ENCODE measurements around the gene DSCAML1. TPM values are rescaled to one million over a fixed set of nuclear protein-coding genes. Genes with fewer than 3 reads are reported as not detected.

DSCAML1 gene
- total RNA-seq, 1 donor from 2014 or later, result 0.95 TPM

- H3K9me3 ChIP-seq, result no peaks in the 10 kb centered on the region
- no peak overlapping the region for H3K4me3 ChIP-seq
- DNase-seq (no peak), ATAC-seq (no peak)
- no peaks in the 10 kb centered on the region for H3K36me3 ChIP-seq
- intact Hi-C loops (cut with DNase I), result no loop called here
- no peak overlapping the region for H3K27ac ChIP-seq
- TF ChIP-seq, protein P1, sequence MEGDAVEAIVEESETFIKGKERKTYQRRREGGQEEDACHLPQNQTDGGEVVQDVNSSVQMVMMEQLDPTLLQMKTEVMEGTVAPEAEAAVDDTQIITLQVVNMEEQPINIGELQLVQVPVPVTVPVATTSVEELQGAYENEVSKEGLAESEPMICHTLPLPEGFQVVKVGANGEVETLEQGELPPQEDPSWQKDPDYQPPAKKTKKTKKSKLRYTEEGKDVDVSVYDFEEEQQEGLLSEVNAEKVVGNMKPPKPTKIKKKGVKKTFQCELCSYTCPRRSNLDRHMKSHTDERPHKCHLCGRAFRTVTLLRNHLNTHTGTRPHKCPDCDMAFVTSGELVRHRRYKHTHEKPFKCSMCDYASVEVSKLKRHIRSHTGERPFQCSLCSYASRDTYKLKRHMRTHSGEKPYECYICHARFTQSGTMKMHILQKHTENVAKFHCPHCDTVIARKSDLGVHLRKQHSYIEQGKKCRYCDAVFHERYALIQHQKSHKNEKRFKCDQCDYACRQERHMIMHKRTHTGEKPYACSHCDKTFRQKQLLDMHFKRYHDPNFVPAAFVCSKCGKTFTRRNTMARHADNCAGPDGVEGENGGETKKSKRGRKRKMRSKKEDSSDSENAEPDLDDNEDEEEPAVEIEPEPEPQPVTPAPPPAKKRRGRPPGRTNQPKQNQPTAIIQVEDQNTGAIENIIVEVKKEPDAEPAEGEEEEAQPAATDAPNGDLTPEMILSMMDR (IDR thresholded peaks at IDR 0.05), result no peak
- no peaks in the 10 kb centered on the region for H3K4me1 ChIP-seq
- H3K27me3 ChIP-seq (ENCODE audit: low read depth), result peaks cover 2% of the 10 kb centered on the region
These were observed 155.8 kb downstream of the DSCAML1 start for GRCh38 chr11:117641008-117641915.

- H3K4me1 ChIP-seq, result no peaks in the 10 kb centered on the region
- no peak overlapping the region for H3K27ac ChIP-seq
- intact Hi-C loops (cut with DNase I), result no loop called here
- no peaks in the 10 kb centered on the region for H3K36me3 ChIP-seq
- no peaks in the 10 kb centered on the region for H3K9me3 ChIP-seq
- H3K4me3 ChIP-seq, result no peak overlapping the region
- DNase-seq, result no peak
- TF ChIP-seq, protein P1 (IDR thresholded peaks at IDR 0.05), result no peak
- ATAC-seq, result no peak
- no peaks in the 10 kb centered on the region for H3K27me3 ChIP-seq (ENCODE audit: low read depth)
These were observed 157.0 kb downstream of the DSCAML1 start for GRCh38 chr11:117640041-117640440.

GRCh38 chr11:117639601-117640000, 157.4 kb downstream of the DSCAML1 start:
- Histone ChIP-seq H3K36me3 (no peaks in the 10 kb centered on the region), H3K27me3 (ENCODE audit: low read depth) (no peaks in the 10 kb centered on the region), H3K9me3 (no peaks in the 10 kb centered on the region), H3K4me3 (no peak overlapping the region), H3K4me1 (no peaks in the 10 kb centered on the region), H3K27ac (no peak overlapping the region)
- ATAC-seq (no peak), DNase-seq (no peak)
- intact Hi-C loops (cut with DNase I), result no loop called here
- TF ChIP-seq, protein P1 (IDR thresholded peaks at IDR 0.05), result no peak

DNA sequence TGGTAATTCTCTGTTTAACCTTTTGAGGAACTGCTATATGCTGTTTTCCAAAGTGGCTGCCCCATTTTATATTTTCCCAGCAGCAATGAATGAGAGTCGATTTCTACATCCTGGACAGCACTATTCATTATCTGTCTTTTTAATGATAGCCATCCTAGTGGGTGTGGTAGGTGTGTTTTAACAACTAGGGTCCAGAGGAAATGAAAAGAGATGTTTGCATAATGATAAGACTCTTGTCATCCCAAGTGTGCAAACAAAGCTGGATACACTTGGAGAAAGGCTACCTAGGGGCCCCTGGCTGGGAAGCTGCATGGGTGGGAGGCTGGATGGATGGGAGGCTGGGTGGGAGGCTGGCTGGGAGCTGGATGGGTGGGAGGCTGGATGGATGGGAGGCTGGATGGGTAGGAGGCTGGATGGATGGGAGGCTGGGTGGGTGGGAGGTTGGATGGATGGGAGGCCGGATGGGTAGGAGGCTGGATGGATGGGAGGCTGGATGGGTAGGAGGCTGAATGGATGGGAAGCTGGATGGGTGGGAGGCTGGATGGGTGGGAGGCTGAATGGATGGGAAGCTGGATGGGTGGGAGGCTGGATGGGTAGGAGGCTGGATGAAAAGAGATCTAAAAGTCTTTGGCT, 158.0 kb downstream of the DSCAML1 start:
- ATAC-seq, result no peak
- intact Hi-C loops (cut with DNase I), result no loop called here
- Histone ChIP-seq H3K27ac (no peak overlapping the region), H3K4me3 (no peak overlapping the region), H3K36me3 (no peaks in the 10 kb centered on the region), H3K27me3 (ENCODE audit: low read depth) (no peaks in the 10 kb centered on the region), H3K4me1 (no peaks in the 10 kb centered on the region), H3K9me3 (no peaks in the 10 kb centered on the region)
- TF ChIP-seq, protein P1 (IDR thresholded peaks at IDR 0.05), result no peak
- no peak for DNase-seq

DNA sequence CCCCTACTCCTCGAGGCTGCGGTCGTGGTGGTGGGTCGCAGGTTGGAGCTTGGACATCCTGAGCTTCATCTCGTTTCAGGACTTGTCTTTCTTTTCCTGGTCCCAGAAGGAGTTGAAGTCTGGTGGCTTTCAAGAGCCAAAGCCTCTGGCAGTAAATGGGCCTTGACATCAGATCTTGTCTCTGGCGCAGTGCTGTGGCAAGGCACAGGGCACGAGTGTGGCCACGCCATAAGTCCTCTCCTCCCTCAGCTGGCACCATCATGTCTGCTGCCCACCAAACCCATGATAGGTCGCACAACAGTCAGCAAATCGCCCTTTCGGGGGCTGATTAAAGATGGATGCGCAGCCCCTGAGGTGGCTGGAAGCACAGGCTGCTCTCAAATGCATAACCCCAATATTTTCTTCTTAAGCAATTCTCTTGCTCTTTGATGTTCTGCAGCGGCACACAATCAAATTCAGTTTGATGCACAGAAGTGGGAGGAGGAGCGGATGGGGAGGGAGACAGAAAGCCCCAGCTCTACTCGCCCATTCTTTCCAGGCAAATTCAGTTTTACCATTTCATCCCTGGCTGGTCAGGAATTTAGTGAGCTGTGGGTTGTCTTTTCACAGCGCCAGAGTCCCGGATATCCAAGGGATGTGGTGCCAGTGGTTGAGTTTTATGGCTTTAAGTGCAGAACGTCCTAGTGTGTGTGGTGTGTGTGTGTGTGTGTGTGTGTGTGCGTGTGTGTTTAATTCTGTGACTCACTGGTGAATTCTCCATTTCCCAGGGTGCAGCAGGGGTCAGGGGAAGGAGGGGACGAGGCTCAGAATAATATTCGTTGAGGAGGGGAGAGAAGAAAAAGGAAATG, 162.0 kb downstream of the DSCAML1 start:
- H3K27me3 ChIP-seq (ENCODE audit: low read depth), result no peaks in the 10 kb centered on the region
- TF ChIP-seq, protein P1 (IDR thresholded peaks at IDR 0.05), result no peak
- no peaks in the 10 kb centered on the region for H3K36me3 ChIP-seq
- H3K4me1 ChIP-seq, result no peaks in the 10 kb centered on the region
- DNase-seq (no peak), ATAC-seq (no peak)
- H3K27ac ChIP-seq, result no peak overlapping the region
- H3K9me3 ChIP-seq, result no peaks in the 10 kb centered on the region
- H3K4me3 ChIP-seq, result no peak overlapping the region
- intact Hi-C loops (cut with DNase I), result no loop called here

Measured in lower lobe of right lung (tissue), 2 donors.